ENCODE results near the gene TRAP1. TPM values are rescaled to one million over a fixed set of nuclear protein-coding genes. Genes with fewer than 3 reads are reported as not detected.

TRAP1 gene
- total RNA-seq, 1 experiment from 2014 or later, result 173 TPM

DNA sequence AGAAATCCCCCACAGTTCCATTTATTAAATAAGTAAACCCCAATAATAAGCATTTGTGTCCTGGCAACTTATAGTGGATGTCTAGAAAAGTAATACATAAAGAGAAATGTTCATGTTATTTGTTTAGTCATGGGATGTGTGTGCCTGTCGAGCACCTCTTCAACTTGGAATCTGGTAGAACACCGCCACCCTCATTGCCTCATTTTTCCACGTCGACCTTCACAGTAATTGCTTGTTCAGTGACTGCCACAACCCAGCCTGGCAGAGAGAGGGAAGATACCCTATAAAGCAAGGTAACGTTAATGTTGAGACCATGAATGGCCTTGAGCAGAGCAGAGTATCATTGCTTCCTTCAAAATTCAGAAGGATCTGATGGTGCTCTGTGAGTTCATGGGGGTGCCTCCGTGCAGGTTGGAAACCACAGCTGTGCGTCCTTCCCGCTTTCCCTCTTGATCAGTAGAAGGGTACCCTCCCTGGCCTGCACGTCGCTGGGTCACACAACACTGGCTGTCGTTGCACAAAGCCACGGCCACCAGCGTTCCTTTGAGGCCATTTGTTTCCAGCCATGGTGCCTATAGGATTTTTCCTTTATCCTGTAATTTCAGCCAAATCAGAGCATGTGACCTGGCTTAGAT lies 66.6 kb downstream of the TRAP1 start:
- Histone ChIP-seq H3K36me3 (ENCODE audit: control insufficient read depth, insufficient read depth, low read length) (peaks cover 3% of the 10 kb centered on the region), H3K4me3 (ENCODE audit: low read depth, low read length) (no peak overlapping the region), H3K9me3 (no peaks in the 10 kb centered on the region), H3K27me3 (replicated peaks; ENCODE audit: control insufficient read depth, insufficient read depth, low read length) (no peaks in the 10 kb centered on the region), H3K4me1 (peaks cover 35% of the 10 kb centered on the region)
- TF ChIP-seq, protein P1, sequence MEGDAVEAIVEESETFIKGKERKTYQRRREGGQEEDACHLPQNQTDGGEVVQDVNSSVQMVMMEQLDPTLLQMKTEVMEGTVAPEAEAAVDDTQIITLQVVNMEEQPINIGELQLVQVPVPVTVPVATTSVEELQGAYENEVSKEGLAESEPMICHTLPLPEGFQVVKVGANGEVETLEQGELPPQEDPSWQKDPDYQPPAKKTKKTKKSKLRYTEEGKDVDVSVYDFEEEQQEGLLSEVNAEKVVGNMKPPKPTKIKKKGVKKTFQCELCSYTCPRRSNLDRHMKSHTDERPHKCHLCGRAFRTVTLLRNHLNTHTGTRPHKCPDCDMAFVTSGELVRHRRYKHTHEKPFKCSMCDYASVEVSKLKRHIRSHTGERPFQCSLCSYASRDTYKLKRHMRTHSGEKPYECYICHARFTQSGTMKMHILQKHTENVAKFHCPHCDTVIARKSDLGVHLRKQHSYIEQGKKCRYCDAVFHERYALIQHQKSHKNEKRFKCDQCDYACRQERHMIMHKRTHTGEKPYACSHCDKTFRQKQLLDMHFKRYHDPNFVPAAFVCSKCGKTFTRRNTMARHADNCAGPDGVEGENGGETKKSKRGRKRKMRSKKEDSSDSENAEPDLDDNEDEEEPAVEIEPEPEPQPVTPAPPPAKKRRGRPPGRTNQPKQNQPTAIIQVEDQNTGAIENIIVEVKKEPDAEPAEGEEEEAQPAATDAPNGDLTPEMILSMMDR (IDR thresholded peaks at IDR 0.05; ENCODE audit: insufficient read depth in 1 of 2, low read depth in 1 of 2, low read length in 1 of 2, severe bottlenecking in 1 of 2, unreplicated experiment in 1 of 2), result no peak
- Mint-ChIP-seq H3K4me3 (ENCODE audit: unreplicated experiment) (no peak overlapping the region), H3K27ac (ENCODE audit: unreplicated experiment) (no peak overlapping the region), H3K4me1 (ENCODE audit: low read depth, unreplicated experiment) (peaks cover 23% of the 10 kb centered on the region), H3K9me3 (ENCODE audit: unreplicated experiment) (no peaks in the 10 kb centered on the region), H3K27me3 (ENCODE audit: insufficient read depth, unreplicated experiment) (no peaks in the 10 kb centered on the region), H3K36me3 (ENCODE audit: insufficient read depth, unreplicated experiment) (peaks cover 57% of the 10 kb centered on the region)
- ChIA-PET CTCF (no interaction called here), POLR2A (no interaction called here)
- intact Hi-C loops (cut with micrococcal nuclease; ENCODE audit: unreplicated experiment), result no loop called here
- no peak for DNase-seq
- BruUV-seq (replicated peaks), result no TSS peak

DNA sequence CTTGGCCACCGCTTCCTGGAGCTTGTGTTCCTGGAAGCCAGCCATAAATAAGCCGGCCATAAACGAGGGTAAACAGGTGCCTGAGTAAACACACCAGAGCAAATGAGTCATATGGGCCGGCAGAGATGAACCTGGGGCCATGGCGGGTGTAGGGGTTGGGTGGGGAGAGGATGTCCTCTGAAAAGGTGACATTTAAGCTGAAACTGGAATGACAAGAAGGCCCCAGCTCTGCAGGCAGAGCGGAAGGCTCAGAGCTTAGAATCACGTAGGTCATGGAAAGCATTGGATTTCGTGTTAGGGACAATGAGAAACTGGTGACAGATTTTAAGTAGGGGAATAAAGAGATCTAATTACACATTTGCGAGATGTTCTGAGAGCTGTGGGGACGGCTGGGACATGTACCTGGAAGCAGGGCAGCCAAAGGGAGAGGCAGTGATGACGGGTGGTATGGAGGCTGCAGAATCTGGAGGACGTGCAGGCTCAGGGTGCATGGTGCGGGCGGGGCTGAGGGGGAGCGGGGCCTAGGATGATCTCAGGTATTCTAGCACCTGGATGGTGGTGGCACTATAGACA lies 70.9 kb downstream of the TRAP1 start:
- peak overlapping the region; percentile 27 for H3K4me3 Mint-ChIP-seq (ENCODE audit: unreplicated experiment)
- intact Hi-C loops (cut with micrococcal nuclease; ENCODE audit: unreplicated experiment), result loop anchor here (1.0 kb wide), 1 partner anchor 8 kb away; the partner anchor contains the start of gene DNASE1
- H3K36me3 Mint-ChIP-seq (ENCODE audit: insufficient read depth, unreplicated experiment), result peaks cover 29% of the 10 kb centered on the region
- Histone ChIP-seq H3K27me3 (replicated peaks; ENCODE audit: control insufficient read depth, insufficient read depth, low read length) (no peaks in the 10 kb centered on the region), H3K4me3 (ENCODE audit: low read depth, low read length) (no peak overlapping the region), H3K36me3 (ENCODE audit: control insufficient read depth, insufficient read depth, low read length) (peaks cover 1% of the 10 kb centered on the region), H3K4me1 (peaks cover 35% of the 10 kb centered on the region), H3K9me3 (no peaks in the 10 kb centered on the region)
- H3K27ac Mint-ChIP-seq (ENCODE audit: unreplicated experiment), result peak overlapping the region; percentile 74
- H3K9me3 Mint-ChIP-seq (ENCODE audit: unreplicated experiment), result no peaks in the 10 kb centered on the region
- TF ChIP-seq, protein P1 (IDR thresholded peaks at IDR 0.05; ENCODE audit: insufficient read depth in 1 of 2, low read depth in 1 of 2, low read length in 1 of 2, severe bottlenecking in 1 of 2, unreplicated experiment in 1 of 2), result no peak
- POLR2A ChIA-PET, result interaction anchor here (0.7 kb wide), 1 partner anchor 70 kb away, joined by 3 read pairs; no protein-coding TSS in a partner anchor
- BruUV-seq (replicated peaks), result no TSS peak
- peaks cover 23% of the 10 kb centered on the region for H3K4me1 Mint-ChIP-seq (ENCODE audit: low read depth, unreplicated experiment)
- CTCF ChIA-PET, result no interaction called here
- DNase-seq, result peak; percentile 66 to 85
- H3K27me3 Mint-ChIP-seq (ENCODE audit: insufficient read depth, unreplicated experiment), result no peaks in the 10 kb centered on the region

DNA sequence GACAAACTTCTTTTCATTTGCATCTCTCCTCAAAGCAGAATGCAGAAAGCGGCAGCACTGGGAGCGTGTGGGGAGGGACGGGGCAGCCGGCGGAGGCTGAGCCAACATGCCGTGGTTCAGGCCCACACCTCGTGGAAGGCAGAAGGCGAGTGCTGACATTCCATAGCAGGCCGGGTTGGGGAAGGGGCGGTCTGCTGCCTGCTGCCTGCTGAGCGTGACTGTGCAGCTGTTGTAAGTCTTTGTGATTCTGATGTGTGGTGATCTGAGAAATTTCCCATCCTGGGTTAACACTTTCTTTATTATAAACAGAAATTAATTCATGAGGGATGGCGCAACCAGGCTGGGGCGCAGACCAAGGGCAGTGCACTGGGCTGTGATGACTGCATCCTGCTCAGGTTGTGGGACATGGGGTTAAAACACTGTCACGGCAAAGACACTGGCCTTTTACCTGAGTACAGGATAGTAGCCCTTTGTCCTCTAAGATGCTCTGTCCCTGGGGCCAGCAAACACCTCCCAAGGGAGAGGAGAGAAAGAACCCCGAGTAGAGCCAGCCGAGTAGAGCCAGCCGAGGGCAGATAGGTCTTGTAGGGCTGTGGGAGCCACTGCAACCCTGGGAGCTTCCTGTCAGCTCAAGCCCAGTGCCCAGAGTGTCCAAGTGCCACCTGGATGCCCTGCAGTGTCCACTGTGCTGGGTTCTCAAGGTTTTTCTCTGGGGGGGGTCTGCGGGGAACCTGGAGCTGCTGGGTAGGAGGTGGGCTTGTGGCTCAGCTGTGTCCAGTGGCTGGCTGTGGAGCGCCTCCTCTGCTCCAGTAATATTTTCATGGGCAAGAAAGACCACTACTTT lies 71.6 kb downstream of the TRAP1 start:
- H3K27me3 Mint-ChIP-seq (ENCODE audit: insufficient read depth, unreplicated experiment), result no peaks in the 10 kb centered on the region
- Histone ChIP-seq H3K27me3 (replicated peaks; ENCODE audit: control insufficient read depth, insufficient read depth, low read length) (no peaks in the 10 kb centered on the region), H3K4me3 (ENCODE audit: low read depth, low read length) (no peak overlapping the region), H3K9me3 (no peaks in the 10 kb centered on the region), H3K4me1 (peaks cover 35% of the 10 kb centered on the region), H3K36me3 (ENCODE audit: control insufficient read depth, insufficient read depth, low read length) (peaks cover 1% of the 10 kb centered on the region)
- H3K4me1 Mint-ChIP-seq (ENCODE audit: low read depth, unreplicated experiment), result peaks cover 23% of the 10 kb centered on the region
- peaks cover 22% of the 10 kb centered on the region for H3K36me3 Mint-ChIP-seq (ENCODE audit: insufficient read depth, unreplicated experiment)
- DNase-seq, result peak in 1 of 2 experiments; percentile 23
- no peaks in the 10 kb centered on the region for H3K9me3 Mint-ChIP-seq (ENCODE audit: unreplicated experiment)
- POLR2A ChIA-PET, result no interaction called here
- TF ChIP-seq, protein P1 (IDR thresholded peaks at IDR 0.05; ENCODE audit: insufficient read depth in 1 of 2, low read depth in 1 of 2, low read length in 1 of 2, severe bottlenecking in 1 of 2, unreplicated experiment in 1 of 2), result no peak
- CTCF ChIA-PET, result no interaction called here
- peak overlapping the region; percentile 74 for H3K27ac Mint-ChIP-seq (ENCODE audit: unreplicated experiment)
- BruUV-seq (replicated peaks), result no TSS peak
- intact Hi-C loops (cut with micrococcal nuclease; ENCODE audit: unreplicated experiment), result loop anchor here (1.0 kb wide), 1 partner anchor 9 kb away; the partner anchor contains the start of gene DNASE1
- peak overlapping the region; percentile 27 for H3K4me3 Mint-ChIP-seq (ENCODE audit: unreplicated experiment)
